Measurements from ENCODE around the gene SPRY2. TPM values are rescaled to one million over a fixed set of nuclear protein-coding genes. Genes with fewer than 3 reads are reported as not detected.
A peak's percentile ranks its signal among the peaks of the same experiment; 100 is the strongest.
"Not testable (repeated sequence)": the region's sequence is repeated elsewhere in the genome, so short reads cannot be mapped to it uniquely, and the experiment has no call there.

Gene SPRY2
- total and polyA plus RNA-seq, 3 donors from 2014 or later = 8.4 to 12.9 (median 10.7) TPM

DNA sequence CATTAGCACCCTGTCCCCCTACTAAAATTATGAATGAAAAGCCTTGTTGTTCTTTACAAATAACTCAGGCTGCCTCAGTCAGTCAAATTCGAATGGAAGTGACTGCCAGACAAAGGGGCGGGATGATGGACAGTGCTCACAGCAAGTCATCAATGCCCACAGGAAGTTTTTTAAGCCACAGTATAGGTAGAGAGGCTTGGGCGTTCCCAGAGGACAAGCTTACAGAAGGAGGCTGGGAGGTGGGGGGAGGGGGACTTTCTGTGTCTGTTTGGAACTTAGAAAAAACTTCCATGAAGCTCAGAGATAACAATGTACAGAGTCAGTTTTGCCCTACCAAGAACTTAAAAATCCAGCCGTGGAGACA lies 18.5 kb upstream of the SPRY2 start:
- 73 to 74% methylated on average over 4 of the region's 4 CpGs for WGBS, 2 donors
- Histone ChIP-seq H3K9me3 (no peaks in the 10 kb centered on the region), H3K27ac (no peak overlapping the region), H3K27me3 (no peaks in the 10 kb centered on the region), H3K4me3 (no peak overlapping the region), H3K36me3 (ENCODE audit: low read depth, missing control alignments) (no peaks in the 10 kb centered on the region), H3K4me1 (no peaks in the 10 kb centered on the region)
- DNase-seq = no peak
- intact Hi-C loops (cut with DNase I; ENCODE audit: low total_unique reads) = no loop called here
- no peak for TF ChIP-seq POLR2A (IDR thresholded peaks at IDR 0.05)
- TF ChIP-seq, protein P1, sequence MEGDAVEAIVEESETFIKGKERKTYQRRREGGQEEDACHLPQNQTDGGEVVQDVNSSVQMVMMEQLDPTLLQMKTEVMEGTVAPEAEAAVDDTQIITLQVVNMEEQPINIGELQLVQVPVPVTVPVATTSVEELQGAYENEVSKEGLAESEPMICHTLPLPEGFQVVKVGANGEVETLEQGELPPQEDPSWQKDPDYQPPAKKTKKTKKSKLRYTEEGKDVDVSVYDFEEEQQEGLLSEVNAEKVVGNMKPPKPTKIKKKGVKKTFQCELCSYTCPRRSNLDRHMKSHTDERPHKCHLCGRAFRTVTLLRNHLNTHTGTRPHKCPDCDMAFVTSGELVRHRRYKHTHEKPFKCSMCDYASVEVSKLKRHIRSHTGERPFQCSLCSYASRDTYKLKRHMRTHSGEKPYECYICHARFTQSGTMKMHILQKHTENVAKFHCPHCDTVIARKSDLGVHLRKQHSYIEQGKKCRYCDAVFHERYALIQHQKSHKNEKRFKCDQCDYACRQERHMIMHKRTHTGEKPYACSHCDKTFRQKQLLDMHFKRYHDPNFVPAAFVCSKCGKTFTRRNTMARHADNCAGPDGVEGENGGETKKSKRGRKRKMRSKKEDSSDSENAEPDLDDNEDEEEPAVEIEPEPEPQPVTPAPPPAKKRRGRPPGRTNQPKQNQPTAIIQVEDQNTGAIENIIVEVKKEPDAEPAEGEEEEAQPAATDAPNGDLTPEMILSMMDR (IDR thresholded peaks at IDR 0.05) = no peak

DNA sequence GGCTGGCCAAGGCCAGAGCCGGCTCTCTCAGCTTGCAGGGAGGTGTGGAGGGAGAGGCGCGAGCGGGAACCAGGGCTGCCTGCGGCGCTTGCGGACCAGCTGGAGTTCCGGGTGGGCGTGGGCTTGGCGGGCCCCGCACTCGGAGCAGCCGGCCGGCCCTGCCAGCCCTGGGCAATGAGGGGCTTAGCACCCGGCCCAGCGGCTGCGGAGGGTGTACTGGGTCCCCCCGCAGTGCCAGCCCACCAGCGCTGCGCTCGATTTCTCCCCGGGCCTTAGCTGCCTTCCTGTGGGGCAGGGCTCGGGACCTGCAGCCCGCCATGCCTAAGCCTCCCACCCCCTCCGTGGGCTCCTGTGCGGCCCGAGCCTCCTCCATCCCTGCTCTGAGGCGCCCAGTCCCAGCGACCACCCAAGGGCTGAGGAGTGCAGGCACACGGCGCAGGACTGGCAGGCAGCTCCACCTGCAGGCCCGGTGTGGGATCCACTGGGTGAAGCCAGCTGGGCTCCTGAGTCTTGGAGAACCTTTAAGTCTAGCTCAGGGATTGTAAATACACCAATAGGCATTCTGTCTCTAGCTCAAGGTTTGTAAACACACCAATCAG lies 14.7 kb upstream of the SPRY2 start:
- H3K27me3 ChIP-seq; intact Hi-C loops (cut with DNase I; ENCODE audit: low total_unique reads); DNase-seq; H3K9me3 ChIP-seq; H3K36me3 ChIP-seq (ENCODE audit: low read depth, missing control alignments); H3K4me1 ChIP-seq; H3K27ac ChIP-seq: not testable (repeated sequence)
- 83% methylated on average over 30 of the region's 32 CpGs; no CpG with 5 or more reads in 1 of the 2 donors for WGBS, 2 donors
- H3K4me3 ChIP-seq = peak overlapping the region; percentile 10 to 51

DNA sequence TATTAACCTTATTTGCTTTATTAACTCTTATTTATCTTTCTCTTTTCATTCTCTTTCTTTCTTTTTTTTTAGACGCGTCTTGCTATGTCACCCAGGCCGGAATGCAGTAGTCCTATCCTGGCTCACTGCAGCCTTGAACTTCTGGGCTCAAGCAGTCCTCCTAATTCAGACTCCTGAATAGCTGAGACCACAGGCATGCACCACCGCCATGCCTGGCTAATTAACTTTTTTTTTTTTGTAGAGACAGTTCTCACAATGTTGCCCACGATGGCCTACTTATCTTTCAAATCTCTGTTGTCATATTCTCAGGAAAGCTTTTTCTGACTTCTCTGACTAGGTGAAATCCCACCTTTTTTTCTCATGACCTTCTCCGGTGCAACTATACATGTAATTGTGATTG lies 7.8 kb upstream of the SPRY2 start:
- no peak for DNase-seq
- Histone ChIP-seq H3K27me3 (no peaks in the 10 kb centered on the region), H3K36me3 (ENCODE audit: low read depth, missing control alignments) (no peaks in the 10 kb centered on the region), H3K4me1 (no peaks in the 10 kb centered on the region), H3K27ac (no peak overlapping the region), H3K9me3 (no peaks in the 10 kb centered on the region), H3K4me3 (no peak overlapping the region)
- 62 to 74% methylated on average over 6 of the region's 6 CpGs for WGBS, 2 donors
- TF ChIP-seq POLR2A (IDR thresholded peaks at IDR 0.05) = no peak
- TF ChIP-seq, protein P1 (IDR thresholded peaks at IDR 0.05) = no peak
- intact Hi-C loops (cut with DNase I; ENCODE audit: low total_unique reads) = no loop called here

DNA sequence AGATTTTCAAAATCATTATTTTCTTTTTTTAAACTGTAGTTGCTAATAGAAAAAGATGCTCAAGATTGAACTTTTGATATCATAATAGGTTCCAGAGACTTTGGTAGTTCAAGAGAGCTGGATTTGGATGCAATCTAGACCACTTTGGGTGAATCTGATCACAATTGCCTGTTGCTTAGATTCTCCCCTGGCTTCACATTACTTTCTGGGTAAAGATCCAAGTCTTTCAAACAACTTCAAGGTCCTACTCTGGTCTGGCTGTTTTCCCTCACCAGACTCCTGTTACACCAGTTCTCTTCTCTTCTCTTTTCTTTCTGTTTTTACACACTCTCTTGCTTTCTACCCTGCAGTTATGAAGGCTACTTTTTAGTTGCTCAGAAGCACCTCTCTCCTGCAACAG lies 7.4 kb upstream of the SPRY2 start:
- Histone ChIP-seq H3K27me3 (no peaks in the 10 kb centered on the region), H3K36me3 (ENCODE audit: low read depth, missing control alignments) (no peaks in the 10 kb centered on the region), H3K27ac (no peak overlapping the region), H3K9me3 (no peaks in the 10 kb centered on the region), H3K4me1 (peaks cover 2% of the 10 kb centered on the region), H3K4me3 (no peak overlapping the region)
- intact Hi-C loops (cut with DNase I; ENCODE audit: low total_unique reads) = no loop called here
- no peak for TF ChIP-seq POLR2A (IDR thresholded peaks at IDR 0.05)
- TF ChIP-seq, protein P1 (IDR thresholded peaks at IDR 0.05) = no peak
- no peak for DNase-seq

DNA sequence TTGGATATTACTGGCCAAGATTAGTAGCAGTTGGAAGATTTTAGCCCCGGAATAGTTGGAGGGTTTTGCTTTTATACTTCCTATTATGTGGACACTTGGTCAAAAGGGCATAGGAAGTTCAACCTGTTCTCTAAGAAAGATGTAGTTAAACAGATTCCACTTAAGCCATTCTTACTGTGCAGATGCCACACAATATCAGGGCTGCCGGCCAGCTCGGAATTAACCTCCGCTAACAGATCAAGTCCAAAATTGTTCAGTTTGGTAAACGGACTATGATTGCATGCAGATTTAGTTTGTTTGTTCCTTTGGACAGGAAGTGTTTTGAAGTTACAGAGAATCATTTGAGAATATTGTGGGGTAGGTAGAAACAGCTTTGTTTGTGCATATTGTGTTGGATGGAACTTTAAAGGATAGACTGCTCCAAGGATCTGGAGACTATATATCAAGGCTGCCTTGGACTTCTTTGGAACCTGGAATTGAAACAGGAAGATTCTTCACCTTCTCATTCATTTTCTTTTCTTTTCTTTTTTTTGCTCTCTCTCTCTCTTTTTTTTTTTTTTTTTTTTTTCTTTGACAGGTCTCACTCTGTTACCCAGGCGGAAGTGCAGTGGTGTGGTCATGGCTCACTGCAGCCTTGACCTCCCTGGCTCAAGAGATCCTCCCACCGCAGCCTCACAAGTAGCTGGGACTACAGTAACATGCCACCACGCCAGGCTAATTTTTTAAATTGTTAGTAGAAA lies 5.0 kb upstream of the SPRY2 start:
- Histone ChIP-seq H3K4me1 (peaks cover 10% of the 10 kb centered on the region), H3K36me3 (ENCODE audit: low read depth, missing control alignments) (no peaks in the 10 kb centered on the region), H3K9me3 (no peaks in the 10 kb centered on the region), H3K27ac (no peak overlapping the region), H3K27me3 (no peaks in the 10 kb centered on the region), H3K4me3 (no peak overlapping the region)
- intact Hi-C loops (cut with DNase I; ENCODE audit: low total_unique reads) = no loop called here
- WGBS, 2 donors = 50 to 57% methylated on average over 8 of the region's 8 CpGs
- no peak for DNase-seq
- TF ChIP-seq, protein P1 (IDR thresholded peaks at IDR 0.05) = no peak
- TF ChIP-seq POLR2A (IDR thresholded peaks at IDR 0.05) = no peak

DNA sequence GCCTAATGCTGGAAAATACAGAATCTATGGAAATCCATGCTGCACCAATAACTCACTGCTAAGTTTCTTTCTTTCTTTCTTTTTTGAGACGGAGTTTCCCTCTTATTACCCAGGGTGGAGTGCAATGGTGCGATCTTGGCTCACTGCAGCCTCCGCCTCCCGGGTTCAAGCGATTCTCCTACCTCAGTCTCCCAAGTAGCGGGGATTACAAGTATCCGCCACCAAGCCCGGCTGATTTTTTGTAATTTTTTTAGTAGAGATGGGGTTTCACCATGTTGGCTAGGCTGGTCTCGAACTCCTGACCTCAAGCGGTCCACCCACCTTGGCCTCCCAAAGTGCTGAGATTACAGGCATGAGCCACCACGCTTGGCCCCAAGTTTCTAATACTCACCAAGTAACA lies 3.1 kb upstream of the SPRY2 start:
- H3K36me3 ChIP-seq (ENCODE audit: low read depth, missing control alignments); intact Hi-C loops (cut with DNase I; ENCODE audit: low total_unique reads); H3K27ac ChIP-seq; H3K27me3 ChIP-seq; DNase-seq; H3K9me3 ChIP-seq; H3K4me1 ChIP-seq; H3K4me3 ChIP-seq: not testable (repeated sequence)
- WGBS, 2 donors = 77 to 85% methylated on average over 11 of the region's 11 CpGs
